Measurements from ENCODE around the gene SNTB2. TPM values are rescaled to one million over a fixed set of nuclear protein-coding genes. Genes with fewer than 3 reads are reported as not detected.

The SNTB2 gene
- total RNA-seq, 1 experiment from 2014 or later, result 50.6 TPM

Other genes starting within 250 kb of the SNTB2 start
- gene HAS3, start 81.5 kb upstream of the SNTB2 start, total RNA-seq (2022), result 8.3 TPM in 2 replicates
- 119 and 124 TPM in 2 replicates for gene CHTF8, start 54.6 kb upstream of the SNTB2 start, total RNA-seq (2022)
- 124 and 126 TPM in 2 replicates for gene UTP4, start 54.5 kb upstream of the SNTB2 start, total RNA-seq (2022)
- gene VPS4A, start 124.2 kb downstream of the SNTB2 start, total RNA-seq (2022), result 42.4 and 45.8 TPM in 2 replicates
- gene PDF, start 143.4 kb downstream of the SNTB2 start, total RNA-seq (2022), result 42.1 and 50.7 TPM in 2 replicates
- 57.4 and 59.1 TPM in 2 replicates for gene COG8, start 152.4 kb downstream of the SNTB2 start, total RNA-seq (2022)
- 65.6 TPM in 2 replicates for gene NIP7, start 152.6 kb downstream of the SNTB2 start, total RNA-seq (2022)
- gene TMED6, start 164.6 kb downstream of the SNTB2 start, total RNA-seq (2022), result 2.4 TPM in 2 replicates
- gene TERF2, start 198.8 kb downstream of the SNTB2 start, total RNA-seq (2022), result 43.6 and 46.2 TPM in 2 replicates
- 355 TPM in 2 replicates for gene CYB5B, start 237.5 kb downstream of the SNTB2 start, total RNA-seq (2022)